Posterior cingulate gyrus (tissue), 11 donors: ENCODE data around the gene BHLHE40.

Source experiments
- DNase-seq, 10 donors: peaks; one replicate each; pipeline versions ENCODE4 v3.0.0 to v3.0.0-alpha.2; 2020 to 2021; ENCODE audit warnings: mixed read lengths in 3 of 10
- intact Hi-C: fragments of 100-400 bp; cut with DNase I; formaldehyde crosslinking; loops from one replicate; pipeline ENCODE4 v1.15.1; 2023

BHLHE40 gene

DNA sequence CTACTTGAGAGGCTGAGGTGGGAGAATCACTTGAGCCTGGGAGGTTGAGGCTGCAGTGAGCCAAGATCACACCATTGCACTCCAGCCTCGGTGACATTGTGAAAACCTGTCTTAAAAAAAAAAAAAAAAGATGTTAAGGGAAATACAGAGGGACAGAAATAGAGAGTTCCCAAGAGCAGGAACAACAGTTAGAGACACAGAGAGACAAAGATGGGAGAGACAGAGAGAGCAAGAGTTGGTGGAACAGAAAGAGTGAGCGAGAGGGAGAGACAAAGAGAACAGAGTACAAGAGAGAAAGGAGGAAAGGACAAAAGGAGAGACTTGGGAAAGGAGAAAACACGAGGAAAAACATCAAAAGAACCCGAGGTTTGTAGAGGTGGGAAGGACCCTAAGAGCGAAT, 35.8 kb downstream of the BHLHE40 start:
- intact Hi-C loops: no loop called here
- no peak for DNase-seq

DNA sequence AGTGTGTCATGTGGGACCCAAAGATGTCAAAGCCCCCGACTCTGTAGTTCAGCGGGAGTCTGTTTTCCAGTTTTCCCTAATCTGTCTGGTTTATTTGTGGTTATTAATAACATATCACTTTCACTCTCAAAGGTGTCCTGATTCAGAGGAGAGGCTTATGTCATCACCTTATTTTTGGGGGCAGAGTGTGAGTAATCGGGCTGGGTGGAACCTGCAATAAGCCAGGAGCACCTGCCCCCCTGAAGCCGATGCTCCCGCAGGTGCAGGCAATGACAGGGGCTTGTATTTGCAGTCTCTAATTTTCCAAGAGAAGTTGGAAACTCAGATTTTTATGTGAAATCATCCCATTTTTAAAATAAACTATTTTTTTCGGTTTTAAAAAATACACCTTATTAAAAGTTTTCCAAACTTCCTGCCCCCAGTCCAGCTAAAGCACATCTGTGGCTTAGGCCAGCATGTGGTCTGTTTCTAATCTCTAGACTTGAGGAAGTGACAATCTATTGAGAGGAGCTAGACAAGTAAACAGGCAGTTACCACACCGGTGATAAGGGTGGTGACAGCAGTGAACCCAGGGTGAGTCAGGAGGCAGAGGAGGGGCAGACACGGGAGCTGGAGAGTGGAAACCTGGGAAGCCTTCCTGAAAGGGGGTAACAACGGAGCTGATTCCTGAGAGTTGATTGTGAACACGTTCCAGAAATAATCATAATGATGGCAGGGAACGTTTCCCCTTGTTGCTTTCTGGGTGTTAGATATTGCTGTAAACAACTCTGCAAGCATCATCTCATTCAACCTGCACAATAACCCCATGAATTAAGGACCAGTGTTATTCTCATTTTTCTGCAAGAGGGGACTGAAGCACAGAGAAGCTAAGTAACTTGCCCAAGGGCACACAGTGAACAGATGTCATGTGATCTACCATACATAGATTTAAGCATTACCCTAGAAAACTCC, 37.2 kb downstream of the BHLHE40 start:
- intact Hi-C loops: no loop called here
- no peak for DNase-seq

DNA sequence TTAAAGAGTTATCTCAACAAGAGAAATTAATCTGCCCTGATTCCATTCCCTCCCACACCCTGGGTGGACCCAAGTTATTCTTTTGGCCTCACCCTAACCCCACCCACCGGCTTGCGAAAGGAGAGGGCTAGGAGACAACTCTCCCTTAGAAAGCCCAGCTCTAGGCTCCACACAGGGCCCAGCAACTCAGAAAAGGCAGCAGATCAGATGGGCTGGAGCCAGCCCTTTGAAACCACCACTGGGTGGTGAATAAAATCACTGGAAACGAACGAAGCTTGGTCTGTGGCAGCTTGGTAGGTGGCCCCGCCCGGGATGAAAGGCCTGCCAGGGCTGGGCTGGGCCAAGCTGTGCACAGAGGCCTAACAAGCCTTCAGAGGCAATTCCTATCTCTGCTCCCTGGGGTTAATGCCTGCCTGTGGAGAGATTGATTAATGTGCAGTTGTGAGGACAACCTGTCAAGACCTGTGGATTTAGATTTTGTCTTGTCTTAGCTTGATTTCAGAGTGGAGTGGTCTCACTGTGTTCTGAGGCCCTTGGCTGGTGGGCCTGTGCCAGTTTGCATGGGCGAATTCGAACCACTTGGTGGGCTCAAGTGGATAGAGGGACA, 38.8 kb downstream of the BHLHE40 start:
- intact Hi-C loops: no loop called here
- peak in 1 of 10 donors; percentile 65 for DNase-seq

DNA sequence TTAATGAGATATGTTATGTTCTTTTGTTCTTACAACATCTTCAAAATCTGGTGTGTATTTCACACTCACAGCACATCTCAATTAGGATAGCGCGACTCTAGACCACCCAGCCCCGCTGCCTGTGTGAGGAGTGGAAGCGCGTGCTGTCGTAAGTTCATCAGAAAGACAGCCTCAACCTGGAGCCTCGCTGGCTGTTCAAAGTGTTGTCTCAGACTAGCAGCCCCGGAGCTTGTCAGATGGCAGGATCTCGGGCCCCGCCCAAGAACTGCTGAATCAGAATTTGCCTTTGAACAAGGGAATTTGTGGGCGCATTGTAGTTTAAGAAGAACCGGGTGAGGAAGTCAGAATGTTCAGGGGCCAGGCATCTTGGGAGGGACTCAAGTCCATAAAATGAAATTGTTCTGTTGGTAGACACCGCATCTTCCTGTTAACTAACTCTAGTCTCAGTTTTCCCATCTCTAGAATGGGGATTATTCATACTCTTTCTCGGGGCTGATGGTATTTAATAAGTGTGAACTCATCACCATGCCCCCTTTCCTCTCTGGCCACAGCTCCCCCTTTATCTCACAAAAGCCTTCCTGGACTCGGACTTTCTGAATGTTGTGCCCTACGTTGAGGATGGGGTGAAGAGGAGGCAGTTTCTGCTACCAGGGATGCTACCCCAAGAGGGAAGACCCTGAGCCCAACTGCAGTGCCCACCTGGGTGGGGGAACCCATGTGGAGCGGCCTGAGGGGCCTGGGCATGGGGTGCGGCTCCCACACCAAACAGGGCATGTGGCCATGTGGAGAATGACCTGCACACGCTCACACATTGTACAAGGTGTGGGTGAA, 40.4 kb downstream of the BHLHE40 start:
- DNase-seq: peak in 1 of 10 donors; percentile 68
- intact Hi-C loops: no loop called here

DNA sequence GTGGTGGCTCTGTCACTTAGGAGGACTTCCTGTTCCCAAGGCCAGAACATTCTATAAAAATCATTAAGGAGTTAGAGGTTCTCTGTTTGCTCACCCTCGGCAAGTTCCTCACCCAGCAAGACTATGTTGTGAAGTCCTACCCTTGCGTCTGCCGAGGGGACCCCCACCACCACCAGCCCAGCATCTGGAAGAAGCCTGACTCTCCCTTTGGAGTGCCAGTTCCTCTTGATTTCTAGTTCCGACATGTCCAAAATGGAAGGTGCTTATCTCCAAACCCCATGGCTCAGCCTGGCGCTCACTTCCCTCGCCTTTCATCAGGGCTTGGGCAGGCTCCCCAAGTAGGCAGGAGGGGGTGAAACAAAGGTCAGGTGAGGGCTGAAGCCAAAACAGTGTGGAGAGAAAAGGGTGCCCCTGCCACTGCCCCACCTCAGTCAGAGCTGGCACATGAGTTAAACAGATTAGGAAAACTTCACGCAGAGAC, 41.0 kb downstream of the BHLHE40 start:
- peak in 1 of 10 donors; percentile 24 for DNase-seq
- intact Hi-C loops: no loop called here

DNA sequence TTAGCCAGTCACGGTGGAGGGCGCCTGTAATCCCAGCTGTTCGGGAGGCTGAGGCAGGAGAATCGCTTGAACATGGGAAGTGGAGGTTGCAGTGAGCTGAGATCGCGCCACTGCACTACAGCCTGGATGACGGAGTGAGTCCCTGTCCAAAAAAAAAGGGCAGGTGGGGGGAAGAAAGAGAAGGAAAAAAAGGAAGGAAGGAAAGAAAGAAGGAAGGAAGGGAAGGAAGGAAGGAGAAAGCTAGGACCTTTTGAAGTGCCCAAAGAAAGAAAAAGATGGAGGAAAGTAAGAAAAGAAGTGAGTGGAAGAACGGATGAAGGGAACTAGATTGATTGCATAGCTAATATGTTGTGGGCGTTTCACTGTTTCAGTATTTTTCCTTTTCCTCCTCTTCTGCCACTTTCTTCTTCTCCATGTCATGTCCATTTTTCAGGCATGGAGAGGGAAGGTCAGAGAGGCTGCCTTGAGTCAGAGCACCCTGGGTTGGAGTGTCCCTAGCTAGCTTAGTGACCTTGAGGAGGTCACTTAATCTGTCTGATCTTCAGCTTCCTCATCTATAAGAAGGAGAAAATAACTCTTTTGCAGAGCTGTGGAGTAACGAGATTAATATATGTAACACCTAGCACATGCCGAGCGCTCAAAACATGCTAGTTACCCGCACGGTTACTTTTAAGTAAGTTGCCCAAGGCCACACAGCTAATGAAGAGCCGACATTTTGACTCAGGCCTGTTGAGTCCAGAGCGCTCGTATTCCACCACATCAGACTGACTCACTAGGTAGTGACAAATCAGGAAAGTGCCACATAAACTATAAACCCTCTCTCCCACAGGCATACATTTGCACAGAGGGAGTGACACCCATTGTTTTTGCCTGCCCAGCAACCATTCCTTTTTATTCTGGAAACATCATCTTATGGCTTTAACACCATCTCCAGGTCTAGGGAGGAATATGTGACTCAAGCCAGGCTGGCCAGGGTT, 42.2 kb downstream of the BHLHE40 start:
- DNase-seq: no peak
- intact Hi-C loops: no loop called here

DNA sequence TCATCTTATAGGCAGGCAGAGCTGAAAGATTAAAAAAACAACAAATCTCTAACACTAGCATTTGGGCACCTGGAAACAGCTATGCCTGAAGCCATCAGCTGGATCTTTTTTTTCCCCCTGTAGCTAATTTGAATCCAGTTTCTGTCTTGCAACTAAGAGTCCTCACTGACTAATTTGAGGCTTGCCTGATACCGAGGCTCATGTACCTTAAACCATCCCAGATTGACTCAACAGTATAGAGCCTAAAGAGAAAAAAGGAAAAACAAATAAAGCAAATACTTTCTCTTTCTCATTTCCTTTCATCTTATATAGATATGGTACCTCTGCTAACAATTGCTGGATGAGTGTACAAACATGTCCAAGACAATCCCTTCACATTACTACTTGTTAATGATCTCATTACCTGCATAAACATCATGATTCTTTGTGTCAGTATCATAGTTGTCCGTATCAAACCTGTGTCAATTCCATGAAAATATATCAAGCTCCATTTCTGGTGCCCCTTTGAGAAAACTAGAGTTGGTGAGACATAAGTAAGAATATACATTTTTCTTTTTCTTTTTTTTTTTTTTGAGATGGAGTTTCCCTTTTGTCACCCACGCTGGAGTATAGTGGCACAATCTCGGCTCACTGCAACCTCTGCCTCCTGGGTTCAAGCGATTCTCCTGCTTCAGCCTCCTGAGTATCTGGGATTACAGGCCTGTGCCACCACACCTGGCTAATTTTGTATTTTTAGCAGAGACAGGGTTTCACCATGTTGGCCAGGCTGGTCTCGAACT, 43.1 kb downstream of the BHLHE40 start:
- intact Hi-C loops: no loop called here
- no peak for DNase-seq

DNA sequence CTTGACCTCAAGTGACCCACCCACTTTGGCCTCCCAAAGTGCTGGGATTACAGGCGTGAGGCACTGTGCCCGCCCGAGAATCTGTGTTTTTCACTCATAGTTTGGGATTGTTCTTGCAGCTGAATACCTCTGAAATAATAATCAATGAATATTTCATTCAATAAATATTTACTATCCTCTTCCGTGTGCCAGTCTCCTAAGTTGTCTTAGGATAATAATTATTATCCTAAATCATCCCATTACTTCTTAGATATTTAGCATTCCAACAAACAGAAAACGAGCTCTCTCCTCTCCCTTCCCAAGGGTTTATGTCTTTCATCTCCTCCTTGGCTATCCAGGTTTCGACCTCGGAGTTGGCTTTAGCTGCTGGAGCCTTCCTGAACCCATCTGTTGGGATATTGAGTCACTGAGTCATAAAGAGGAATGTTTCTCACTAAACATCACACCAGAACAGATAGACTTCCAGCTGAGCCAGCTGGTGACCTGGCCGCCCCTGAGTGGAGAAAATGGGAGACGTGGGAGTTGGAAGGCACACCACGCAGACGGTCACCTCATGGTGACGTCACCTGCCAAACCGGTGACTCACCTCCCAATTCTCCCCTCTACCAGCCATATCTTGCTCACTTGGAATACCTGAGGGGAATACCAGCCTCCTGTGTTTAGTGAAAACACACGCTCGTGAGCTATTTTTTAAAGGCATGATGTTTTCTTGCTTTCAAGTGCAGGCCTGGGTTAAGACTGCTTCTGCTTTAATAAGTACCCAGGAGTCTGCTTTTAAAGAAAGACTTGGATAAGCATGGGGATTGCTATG, 43.9 kb downstream of the BHLHE40 start:
- intact Hi-C loops: no loop called here

DNA sequence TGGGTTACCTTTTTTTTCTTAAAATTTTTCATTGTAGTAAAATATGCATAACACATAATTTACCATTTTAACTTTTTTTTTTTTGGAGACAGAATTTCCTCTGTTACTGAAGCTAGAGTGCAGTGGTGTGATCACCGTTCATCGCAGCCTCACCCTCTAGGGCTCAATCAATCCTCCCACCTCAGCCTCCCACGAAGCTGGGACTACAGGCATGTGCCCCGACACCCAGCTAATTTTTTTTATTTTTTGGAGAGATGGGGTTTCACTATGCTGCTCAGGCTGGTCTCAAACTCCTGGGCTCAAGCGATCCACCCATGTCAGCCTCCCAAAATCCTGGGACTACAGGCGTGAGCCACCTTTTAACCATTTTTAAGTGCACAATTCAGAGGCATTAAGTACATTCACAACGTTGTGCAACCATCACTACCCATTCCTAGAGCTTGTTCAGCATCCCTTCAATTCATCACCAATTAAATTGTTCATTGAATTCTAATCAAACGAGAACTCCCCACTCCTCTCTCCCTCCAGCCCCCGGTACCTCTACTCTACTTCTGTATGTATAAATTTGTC, 44.6 kb downstream of the BHLHE40 start:
- DNase-seq: no peak
- intact Hi-C loops: no loop called here

More for the DNA sequence above, 43.9 kb downstream of the BHLHE40 start:
- DNase-seq: peak in 2 of 10 donors; percentile 37 to 88

DNA sequence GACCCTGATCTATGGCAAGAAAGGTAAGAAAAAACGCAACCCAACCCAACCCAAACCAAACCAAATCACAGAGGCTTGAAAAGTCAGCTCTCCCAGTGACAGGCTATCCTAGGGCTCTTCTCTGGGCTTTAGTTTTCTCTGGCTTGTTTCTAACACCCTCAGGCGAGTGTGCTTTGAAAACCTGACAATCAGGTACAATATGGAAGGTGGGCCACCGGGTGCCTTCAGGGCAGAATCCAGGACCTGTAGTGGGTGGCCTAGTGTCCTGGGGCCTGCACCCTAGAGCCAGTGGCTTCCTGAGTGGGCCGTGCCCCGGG, 46.8 kb downstream of the BHLHE40 start:
- DNase-seq: peak in 1 of 10 donors; percentile 74
- intact Hi-C loops: loop anchor here (2.0 kb wide), 2 partner anchors 47 to 315 kb away; partner anchors contain the start of gene BHLHE40

DNA sequence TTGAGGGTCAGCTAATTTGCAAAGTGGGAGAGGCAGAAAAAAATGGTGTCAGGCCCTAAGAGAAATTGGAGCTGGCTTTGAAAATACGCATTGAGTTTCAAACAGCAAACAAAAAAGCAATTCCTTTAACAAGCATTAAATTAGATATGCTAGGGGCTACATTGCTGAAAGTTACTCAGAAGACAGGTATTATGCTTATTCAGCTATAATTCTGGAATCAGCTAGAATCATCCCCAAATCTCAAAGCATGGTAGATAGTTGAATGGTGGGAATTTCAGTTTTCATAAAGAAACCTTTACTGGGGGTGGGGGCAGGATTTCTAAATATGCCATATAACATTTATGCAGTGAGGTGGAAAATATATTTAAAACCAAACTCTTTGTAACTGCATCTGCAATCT, 50.5 kb downstream of the BHLHE40 start:
- intact Hi-C loops: no loop called here
- DNase-seq: no peak

DNA sequence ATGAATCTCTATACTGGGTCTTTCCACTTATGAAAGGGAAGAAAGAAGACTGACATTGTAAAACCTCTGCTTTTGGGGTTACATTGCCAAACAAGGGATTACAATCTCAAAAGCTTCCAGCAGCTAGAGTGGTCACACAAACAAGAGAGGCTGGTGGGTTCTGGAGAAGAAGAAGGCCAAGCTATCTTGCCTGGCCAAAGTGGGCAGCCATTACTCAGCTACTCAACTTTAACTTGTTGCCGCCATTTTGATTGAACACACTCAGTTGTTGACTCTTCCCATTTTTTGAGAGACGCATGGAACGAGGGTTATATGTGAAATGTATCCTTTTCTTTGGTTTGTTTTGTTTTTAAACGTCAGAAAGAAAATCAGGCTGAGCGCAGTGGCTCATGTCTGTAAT, 50.9 kb downstream of the BHLHE40 start:
- intact Hi-C loops: no loop called here
- no peak for DNase-seq

DNA sequence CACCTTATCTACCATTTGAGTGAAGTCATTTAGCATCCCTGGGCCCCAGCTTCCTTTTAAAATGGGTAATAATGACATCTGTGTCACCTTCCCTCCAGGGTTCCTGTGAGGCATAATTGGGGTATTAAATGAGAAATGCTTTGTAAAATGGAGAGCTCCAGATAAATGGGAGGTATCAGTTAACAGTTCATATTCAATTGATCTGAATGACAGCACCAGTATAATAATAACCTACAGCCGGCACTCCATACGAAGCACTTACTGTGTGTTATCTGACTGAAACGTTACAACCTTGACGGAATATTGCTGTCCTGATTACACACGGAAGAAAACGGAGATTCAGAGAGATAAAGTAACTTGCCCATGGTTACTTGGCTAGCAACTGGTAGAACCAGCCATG, 53.6 kb downstream of the BHLHE40 start:
- no peak for DNase-seq
- intact Hi-C loops: no loop called here
